AML-193 (cell line): ENCODE measurements around the gene PTPN4.
A peak's percentile ranks its signal among the peaks of the same experiment; 100 is the strongest.

Experiments used
- DNase-seq, 2 experiments: peaks; one replicate each; lab custom pipeline; 2025; lab: John Stamatoyannopoulos, UW

PTPN4 gene, protein sequence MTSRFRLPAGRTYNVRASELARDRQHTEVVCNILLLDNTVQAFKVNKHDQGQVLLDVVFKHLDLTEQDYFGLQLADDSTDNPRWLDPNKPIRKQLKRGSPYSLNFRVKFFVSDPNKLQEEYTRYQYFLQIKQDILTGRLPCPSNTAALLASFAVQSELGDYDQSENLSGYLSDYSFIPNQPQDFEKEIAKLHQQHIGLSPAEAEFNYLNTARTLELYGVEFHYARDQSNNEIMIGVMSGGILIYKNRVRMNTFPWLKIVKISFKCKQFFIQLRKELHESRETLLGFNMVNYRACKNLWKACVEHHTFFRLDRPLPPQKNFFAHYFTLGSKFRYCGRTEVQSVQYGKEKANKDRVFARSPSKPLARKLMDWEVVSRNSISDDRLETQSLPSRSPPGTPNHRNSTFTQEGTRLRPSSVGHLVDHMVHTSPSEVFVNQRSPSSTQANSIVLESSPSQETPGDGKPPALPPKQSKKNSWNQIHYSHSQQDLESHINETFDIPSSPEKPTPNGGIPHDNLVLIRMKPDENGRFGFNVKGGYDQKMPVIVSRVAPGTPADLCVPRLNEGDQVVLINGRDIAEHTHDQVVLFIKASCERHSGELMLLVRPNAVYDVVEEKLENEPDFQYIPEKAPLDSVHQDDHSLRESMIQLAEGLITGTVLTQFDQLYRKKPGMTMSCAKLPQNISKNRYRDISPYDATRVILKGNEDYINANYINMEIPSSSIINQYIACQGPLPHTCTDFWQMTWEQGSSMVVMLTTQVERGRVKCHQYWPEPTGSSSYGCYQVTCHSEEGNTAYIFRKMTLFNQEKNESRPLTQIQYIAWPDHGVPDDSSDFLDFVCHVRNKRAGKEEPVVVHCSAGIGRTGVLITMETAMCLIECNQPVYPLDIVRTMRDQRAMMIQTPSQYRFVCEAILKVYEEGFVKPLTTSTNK

DNA sequence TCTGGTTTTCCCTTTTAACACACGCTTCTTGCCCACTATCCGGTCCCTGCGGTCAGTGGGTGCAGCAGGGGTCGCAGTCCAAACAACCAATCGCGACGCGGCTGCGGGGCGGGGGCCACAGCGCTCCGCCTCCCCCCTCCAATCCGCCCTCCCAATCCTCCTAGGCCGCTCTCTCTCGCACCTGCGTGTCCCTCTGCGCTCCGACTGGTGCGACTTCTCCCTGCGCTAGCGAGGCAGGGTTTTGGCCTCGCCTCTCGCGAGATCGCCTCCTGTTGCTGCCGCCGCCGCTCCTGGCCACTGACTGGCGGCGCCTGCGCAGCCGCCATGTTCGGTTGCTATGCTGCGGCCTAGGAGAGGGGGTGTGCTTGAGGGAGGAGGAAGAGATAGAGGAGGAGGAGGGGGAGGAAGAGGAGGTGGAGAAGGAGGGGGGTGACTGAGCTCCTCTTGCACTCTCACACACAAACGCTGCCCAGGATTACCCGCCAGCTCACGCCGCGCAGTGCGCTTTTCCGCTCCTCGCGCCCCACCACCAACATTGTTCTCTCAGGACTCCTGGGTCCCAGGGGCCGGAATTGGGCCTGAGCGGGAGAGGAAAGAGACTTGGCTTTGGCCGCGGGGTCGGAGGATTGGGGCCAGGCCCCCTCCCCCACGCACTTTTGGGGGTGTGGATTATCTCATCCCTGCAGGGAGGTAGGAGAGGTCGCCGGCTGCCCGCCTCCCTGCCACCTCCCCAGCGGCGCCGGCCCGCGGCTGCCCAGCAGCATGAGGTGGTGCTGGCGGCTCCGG, at the start of gene PTPN4:
PTPN4 (plus strand) TSS at position 472 of the 786 bp plus-strand sequence. CDS start 49,932 bp downstream, outside the sequence.
- DNase-seq: peak; percentile 97

DNA sequence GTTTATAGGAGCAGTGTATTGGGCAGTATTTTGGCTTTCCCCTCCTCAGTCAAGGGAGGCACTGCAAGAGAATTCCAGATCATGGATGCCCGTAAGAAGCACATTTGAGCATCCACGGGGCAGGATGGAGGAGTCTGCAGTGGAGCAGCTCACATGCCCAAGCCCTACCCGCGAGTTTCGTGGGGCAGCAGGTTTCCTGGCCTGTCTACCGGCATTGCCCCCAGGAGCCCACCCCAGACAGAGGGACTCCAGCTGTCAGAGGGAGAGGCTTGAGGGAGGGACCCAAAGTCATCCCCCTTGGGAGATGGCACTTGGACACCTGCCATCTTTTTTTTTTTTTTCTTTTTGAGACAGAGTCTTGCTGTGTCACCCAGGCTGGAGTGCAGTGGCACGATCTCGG, 49.4 kb upstream of the PTPN4 start:
- DNase-seq: no peak

DNA sequence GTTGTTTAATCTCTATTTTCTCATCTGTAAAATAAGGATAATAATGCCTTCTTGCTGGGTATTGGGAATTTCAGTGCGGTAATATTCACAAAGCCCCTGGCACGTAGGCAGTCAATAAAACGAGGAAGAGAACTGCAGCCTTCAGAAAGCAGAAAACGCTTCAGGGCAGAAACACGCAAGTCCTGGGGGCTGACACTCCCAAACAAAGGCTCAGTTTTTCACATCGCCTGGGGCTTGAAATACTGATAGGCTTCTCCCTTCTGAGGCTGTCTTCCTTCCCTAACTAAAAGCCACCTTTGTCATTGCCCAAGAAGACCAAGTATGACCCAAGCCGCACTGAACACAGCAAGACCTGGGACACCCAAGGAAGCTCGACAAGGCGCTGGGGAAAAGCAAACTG, 48.4 kb upstream of the PTPN4 start:
- no peak for DNase-seq

DNA sequence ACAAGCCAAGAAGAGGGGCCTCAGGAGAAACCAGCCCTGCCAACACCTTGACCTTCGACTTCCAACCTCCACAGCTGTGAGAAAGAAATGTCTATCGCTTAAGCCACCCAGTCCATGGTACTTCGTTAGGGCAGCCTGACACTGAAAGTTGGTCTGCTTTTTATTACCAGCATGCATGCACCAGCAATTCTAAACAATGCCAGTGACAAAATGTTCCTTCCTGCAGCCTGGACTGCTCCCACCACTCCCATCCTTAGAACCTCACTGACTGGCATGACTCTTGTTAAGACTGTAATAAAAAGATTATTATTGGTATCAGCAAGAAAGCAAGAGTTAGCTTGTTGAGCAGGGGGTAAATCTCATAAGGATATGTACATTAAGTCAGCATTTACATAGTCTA, 47.2 kb upstream of the PTPN4 start:
- DNase-seq: no peak

DNA sequence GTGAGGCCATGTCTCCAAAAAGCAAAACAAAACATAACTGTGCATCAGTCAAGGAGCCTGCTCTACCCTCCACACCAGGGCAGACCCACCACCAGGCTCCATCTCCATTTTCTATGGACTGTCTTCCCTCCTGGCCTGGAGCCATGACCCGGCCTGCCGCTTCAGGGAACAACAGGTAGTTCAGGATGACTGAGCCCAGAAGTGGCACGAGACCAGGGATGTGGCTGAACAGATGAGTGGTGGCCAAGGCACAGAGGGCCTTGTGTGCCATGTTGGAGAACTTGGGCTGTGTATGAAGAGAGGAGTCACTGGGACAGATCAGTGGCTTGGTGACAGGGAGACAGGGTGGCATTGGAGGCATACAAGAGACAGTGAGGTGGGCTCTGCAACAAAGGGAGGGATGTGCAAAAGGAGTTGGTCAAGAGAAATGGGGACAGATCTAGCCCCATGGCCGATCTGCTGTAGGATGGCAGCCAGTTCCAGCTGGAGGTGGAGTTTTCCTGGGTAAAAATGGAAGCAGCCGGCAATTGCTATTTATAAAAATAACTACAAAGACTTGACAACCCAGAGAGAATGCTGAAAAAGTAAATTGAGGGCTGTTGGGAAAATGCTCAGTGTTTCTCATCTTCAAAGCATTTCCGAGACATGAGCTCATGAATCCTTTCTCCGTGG, 45.8 kb upstream of the PTPN4 start:
- DNase-seq: no peak

DNA sequence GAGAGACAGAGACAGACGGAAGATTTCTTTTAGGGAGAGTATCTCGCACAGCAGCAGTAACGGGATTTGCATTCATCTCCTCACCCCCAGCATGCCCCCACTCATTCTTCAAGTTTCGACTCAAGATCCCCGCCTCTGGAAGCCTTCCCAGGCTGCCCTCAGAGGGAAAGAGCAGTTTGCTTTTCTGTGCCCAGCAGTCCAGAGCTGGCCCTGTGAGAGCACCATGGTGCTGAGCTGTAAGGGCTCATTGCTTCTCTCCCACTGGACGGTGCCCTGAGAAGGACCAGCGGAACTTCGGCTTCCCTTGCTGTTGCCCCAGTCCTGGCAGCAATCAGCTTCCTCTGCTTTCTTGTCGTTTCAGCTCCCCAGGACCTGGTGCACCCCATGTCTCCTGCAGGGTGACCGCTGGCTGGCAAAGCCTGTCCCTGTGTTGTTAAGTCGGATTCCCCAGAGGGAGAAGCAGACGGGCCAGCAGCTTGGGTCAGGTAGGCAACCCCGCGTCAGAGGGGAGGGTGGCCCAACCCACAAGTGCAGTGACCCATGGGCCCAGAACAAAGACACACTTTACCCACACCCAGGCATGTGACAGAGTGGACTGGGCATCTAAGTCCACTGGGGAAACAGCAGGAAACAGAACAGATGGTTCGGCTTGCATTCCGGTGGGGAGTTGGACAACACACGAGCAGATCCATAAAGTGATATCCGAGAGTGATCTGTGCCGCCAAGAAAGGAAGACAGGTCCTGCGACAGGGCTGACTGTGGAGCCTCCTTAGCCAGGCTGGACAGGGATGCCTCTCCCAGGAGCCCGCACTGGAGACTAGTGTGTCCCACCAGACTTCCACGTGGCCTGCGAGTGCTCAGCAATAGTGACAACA, 44.1 kb upstream of the PTPN4 start:
- DNase-seq: no peak

DNA sequence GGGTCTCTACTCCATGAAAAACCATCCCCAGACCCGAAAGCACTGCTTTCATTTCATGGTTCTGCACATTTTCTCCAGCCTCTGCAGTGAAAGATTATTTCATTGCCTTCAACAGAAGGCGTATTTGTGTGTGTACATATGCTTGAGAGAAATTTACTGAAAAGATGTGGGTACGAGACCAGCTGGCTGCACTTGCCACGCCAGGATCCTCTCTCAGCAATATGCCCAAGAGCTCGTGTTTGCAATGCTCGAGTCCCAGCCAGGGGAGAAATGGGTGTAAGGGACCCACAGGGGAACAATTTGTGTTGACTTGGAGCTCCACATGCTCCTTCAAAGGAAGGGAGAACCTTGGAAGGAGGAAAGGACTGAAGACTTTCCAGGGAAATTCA, 43.4 kb upstream of the PTPN4 start:
- DNase-seq: no peak

DNA sequence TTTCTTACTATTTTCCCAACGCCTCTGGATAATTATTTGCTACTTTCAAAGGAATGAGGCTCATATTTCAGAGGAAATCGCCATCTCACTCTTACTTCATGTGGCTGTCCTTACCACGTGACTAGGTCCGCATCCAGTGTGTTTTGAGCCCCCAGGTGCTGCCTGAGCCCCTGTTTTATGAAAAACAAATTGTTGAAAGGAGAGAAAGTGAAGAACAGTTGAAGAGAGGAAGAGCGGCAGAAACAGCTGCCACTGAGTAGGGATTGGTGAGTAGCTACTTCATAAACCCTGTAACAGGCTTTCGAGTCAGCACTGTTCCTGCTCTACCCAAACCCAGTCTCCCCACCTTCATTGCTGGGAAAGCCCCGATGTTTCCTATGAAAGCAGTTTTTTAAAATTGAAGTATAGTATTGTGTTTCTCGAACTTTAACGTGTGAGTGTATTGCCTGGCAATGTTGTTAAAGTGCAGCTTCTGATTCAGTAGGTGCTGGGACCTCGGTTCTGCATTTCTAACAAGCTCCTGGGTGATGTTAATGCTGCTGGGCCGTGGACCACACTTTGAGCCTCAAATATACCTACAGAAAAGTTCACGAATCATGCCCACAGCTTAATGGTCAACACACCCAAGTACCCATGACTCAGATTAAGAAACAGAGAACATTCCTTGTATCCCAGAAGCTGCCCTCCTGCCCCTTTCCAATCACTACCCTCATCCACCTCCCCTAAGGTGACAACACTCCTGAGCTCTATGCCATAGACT, 41.0 kb upstream of the PTPN4 start:
- no peak for DNase-seq

DNA sequence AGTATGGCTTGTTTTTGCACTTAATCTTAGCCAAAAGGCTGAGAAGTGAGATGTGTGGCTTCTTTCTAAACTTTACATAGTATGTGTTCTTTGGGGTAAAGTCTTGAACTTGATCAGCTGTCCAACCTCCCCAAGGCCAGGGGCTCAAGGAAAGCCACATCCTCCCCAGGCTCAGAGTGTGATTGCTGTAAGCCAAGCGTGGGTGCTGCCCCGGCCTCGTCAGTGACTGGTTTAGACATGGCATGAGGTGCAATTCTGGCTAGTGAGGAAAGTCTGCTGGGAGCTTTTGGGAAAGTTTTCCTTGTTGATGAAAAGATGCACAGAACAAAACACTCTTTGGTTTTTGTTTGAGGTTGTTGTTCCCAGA, 40.5 kb upstream of the PTPN4 start:
- no peak for DNase-seq

DNA sequence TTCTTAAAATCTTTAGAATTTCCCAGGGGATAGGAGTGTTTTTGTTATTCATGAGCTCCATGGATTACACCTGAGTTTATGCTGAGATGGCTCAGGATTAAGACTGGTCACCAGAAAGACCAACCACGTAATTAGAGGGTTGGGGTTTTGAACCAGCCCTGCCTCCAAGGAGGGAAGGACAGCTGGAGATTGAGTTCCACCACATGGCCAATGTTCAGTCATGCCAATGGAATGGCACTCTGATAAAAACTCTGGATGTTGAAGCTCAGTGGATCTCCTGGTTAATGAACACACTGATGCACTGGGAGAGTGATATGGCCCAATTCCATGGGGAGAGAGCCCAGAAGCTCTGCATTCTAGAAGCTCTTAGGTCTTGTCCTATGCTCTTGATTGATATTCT, 38.7 kb upstream of the PTPN4 start:
- no peak for DNase-seq

DNA sequence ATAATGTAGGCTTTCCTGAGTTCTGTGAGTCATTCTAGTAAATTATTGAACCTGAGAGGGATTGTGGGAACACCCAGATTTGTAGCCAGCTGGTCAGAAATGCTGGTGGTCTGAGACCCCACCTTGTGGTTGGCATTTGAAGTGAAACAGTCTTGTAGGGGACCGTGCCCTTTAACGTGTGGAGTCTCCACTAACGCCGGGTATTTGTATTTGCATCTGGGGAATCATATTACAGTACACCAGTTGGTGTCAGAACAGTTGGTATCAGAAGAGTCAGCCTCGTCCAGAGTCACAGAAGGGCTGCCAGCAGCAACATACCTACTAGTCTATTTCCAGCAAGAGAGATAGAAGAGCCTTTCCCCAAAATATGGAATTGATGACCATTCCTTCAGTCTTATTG, 38.3 kb upstream of the PTPN4 start:
- no peak for DNase-seq

DNA sequence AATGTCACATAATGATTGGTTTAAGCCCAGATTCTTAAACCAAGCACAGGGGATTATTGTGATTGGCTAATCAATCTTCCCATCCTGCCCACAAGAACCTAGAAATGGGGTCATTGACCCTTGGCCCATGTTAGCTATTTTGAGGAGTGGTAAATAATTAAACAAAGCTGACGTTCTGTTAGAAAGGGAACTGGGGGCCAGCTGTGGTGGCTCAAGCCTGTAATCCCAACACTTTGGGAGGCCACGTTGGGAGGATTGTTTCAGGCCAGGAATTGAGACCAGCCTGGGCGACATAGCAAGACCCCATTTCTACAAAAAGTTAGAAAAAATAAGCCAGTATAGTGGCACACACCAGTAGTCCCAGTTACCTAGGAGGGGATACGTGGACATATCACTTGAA, 37.8 kb upstream of the PTPN4 start:
- DNase-seq: no peak

DNA sequence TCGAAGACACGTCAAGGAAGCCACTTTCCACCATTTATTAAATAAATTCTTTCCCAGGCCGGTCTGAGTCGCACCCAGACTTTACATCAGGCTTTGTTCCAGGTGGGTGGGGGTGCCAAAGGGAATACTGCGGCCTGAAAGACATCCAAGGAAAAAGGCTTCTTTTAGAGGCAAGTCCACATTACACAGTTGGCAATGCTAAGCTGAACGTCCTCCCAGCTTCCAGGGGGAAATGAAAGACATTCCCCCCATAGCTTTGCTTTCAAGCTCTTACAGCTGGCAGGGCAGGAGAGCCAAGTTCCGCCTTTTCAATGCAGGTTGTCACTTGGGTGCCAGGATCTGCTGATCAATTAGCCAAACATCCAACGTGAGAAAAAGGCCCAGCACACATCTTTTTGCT, 36.5 kb upstream of the PTPN4 start:
- DNase-seq: no peak

DNA sequence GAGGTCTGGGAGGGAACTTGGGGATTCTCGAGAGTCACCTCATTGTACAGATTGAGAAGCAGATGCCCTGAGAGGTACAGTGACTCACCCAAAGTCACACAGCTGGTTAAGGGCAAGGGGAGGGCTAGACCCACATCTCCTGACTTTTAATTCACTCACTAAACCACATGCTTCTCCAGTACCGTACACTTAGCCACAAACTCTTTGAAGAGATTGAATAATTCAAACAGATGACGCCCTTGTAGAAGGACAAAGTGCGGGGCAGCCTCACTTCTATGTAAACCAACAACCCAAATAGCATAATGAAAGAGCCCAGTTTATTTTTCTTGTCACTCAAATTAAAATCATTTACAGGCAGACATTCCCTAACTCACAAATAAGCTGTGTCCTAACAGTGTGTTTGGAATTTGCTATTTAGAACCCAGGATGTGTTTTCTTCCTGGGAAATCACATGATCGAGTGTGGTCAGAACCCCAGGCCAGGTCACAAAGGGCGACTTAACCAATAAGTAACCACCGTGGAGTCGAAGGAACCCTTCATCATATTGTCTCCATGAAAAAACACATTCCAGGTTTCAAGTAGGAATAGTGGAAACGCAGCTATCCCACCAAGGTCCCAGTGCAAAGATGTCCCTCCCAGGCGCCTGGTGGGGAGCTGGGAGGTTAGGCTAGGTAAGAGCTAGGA, 35.8 kb upstream of the PTPN4 start:
- DNase-seq: no peak

DNA sequence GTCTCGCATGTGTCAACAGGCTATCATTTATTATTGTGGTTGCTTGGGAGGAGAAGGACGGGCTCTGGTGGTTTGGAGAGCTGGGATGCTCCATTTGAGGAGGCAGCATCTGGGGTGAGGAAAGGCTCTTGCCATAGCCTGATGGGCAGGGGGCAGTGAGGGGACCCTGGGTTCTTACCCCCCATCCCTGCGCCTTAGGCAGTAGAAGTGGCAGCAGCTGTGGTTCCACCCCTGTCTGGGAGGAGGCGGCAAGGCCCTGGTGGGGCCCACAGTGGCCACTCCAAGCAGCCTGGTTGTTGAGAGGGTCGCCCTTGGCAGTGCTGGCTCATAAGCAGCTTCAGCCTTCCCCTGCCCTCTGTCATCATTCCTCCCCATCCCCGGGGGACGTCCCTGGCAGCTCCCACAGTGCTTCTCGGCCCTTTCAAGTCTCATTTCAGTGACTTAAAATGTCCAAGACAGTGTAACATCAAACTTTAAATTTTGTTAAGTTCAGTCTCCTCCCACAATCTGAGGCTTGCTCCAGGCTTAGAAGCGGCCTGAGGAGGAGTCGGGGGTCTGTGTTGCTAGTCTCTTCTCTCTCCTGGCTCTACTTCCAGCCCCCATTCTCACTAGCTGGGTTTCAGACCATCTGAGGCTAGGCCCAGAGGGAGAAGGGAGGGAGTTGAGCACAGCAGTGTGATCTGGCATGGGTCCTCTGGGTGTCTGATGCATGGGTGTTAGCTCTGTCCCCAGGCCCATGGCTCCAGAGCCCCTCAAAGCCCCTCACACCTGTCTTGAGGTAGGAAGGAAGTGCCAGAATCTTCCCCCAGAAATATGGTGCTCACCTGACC, 34.9 kb upstream of the PTPN4 start:
- no peak for DNase-seq

DNA sequence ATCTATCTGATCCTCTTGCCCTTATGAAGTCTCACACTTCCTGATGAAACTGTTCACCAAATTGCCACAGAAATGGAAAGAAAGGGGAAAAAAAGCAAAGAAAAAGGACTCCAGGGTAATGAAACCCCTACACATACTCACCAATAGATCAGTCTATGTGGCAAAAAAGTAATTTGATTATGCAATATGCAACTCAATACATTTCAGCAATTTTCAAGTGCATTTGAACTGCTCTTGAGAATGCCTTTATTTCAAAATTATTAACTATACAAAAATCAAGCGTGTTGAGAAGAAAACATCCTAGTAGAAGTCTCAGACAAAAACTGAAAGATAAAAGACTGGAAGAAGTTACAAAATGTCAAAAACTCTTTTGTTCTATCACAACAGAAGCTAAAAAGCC, 32.2 kb upstream of the PTPN4 start:
- DNase-seq: no peak

DNA sequence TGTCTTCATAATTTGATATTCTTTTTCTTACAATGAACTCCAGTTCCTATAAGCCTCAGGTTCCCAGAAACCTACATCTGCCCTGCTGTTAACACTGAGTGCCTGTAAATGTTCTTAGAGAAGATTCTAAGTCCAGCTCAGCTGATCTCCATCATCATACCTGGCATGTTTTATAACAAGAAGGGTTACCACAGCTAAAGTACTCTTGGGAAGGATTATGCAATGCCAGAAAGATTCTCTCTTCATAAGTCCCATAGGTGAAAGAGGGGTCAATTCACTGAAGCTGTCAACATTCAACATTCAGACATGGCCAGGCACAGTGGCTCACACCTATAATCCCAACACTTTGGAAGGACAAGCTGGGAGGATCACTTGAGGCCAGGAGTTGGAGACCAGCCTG, 31.3 kb upstream of the PTPN4 start:
- DNase-seq: no peak

DNA sequence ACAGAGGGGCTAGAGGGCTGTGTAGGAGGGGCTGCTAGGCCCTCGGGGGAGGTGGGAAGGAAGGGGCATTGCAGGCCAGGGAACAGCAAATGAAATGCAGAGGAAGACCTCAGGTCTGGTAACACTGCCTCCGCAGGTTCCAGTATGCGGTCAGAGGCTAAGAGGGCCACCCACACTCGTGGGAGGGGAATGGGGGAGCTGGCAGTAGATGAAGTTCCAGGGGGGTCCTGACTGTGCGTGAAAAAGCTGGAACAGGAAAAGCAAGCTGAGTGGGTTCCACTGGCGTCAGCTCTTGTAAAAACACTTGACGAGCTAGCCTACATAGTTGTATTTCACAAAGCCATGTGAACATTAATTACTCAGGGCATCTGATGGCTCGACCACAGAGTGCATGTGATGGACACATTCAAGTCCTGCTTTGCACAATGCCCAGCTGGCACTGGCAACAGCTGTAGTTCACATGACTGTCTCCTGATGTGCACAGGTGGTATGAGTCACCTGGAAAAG, 29.0 kb upstream of the PTPN4 start:
- no peak for DNase-seq
